HAP-1 (cell line): ENCODE data around the gene ASIP.

Experiments used
- DNase-seq, 2 experiments: peaks; one replicate each; pipeline ENCODE4 v3.0.0-alpha.2; 2016 to 2020; ENCODE audit warnings: low spot score in 2 of 2
- H3K27me3 ChIP-seq: fragments of 250-450 bp; sonication (Bioruptor Pico); 2 replicates; pipeline ENCODE4 v1.5.1; 2020; ENCODE audit warnings: low read depth, mild to moderate bottlenecking, moderate library complexity
- H3K36me3 ChIP-seq: fragments of 250-450 bp; sonication (Bioruptor Pico); replicated peaks from 2 replicates; pipeline ENCODE4 v1.5.1; 2020; ENCODE audit warnings: mild to moderate bottlenecking
- H3K4me1 ChIP-seq: fragments of 250-450 bp; sonication (Bioruptor Pico); 2 replicates; pipeline ENCODE4 v1.5.1; 2020; ENCODE audit warnings: mild to moderate bottlenecking
- H3K4me3 ChIP-seq: fragments of 250-450 bp; sonication (Bioruptor Pico); 2 replicates; pipeline ENCODE4 v1.5.1; 2020; ENCODE audit warnings: mild to moderate bottlenecking, moderate library complexity
- H3K9me3 ChIP-seq: fragments of 250-450 bp; sonication (Bioruptor Pico); 2 replicates; pipeline ENCODE4 v1.5.1; 2020; ENCODE audit warnings: mild to moderate bottlenecking, moderate library complexity
- in situ Hi-C: fragments of 300-500 bp; cut with MboI; formaldehyde crosslinking; loops from 3 replicates; pipeline ENCODE4 v1.14.3; 2020; ENCODE audit warnings: low sequenced_read_pairs, inconsistent platforms, mixed read lengths

The ASIP gene

DNA sequence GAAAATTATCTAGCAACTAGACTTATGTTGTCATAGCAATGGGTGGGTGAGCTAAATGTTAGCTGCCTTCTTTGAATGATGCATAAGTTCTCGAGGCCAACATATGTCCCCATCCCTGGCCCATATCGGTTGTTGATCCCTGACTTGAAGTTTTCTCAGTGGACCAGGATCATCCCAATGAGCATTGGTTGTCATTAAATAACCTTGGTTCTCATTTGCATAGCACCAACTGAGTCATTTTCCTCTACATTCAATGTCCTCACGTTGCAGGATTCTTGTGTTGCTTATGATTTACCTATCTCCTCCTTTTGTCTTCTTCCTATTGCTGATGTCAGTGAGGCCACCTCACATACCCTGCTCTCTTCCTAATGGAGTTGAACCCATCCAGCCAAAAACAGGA lies 74.0 kb downstream of the ASIP start:
- no peaks in the 10 kb centered on the region for H3K27me3 ChIP-seq
- no peak for DNase-seq
- H3K4me3 ChIP-seq, result no peak overlapping the region
- in situ Hi-C loops, result loop anchor here (25.0 kb wide), 1 partner anchor 397 kb away; the partner anchor contains the start of gene TP53INP2
- H3K36me3 ChIP-seq, result no peaks in the 10 kb centered on the region
- peaks cover 12% of the 10 kb centered on the region for H3K4me1 ChIP-seq
- no peaks in the 10 kb centered on the region for H3K9me3 ChIP-seq

GRCh38 chr20:34316196-34316814 lies 75.1 kb downstream of the ASIP start:
- no peak overlapping the region for H3K4me3 ChIP-seq
- peaks cover 12% of the 10 kb centered on the region for H3K4me1 ChIP-seq
- H3K27me3 ChIP-seq, result no peaks in the 10 kb centered on the region
- in situ Hi-C loops, result loop anchor here (25.0 kb wide), 1 partner anchor 396 kb away; the partner anchor contains the start of gene TP53INP2
- DNase-seq, result no peak
- H3K36me3 ChIP-seq, result no peaks in the 10 kb centered on the region
- H3K9me3 ChIP-seq, result no peaks in the 10 kb centered on the region
